HepG2 (cell line): ENCODE results near the gene HDGFL2. TPM values are rescaled to one million over a fixed set of nuclear protein-coding genes. Genes with fewer than 3 reads are reported as not detected.

Experiments
- EED ChIP-seq: sonication (generic); formaldehyde crosslinking; IDR thresholded peaks from 2 replicates; pipeline ENCODE4 v1.5.0; 2020; ENCODE audit warnings: mild to moderate bottlenecking, missing genetic modification reagents
- HNRNPH1 ChIP-seq: fragments of 200-400 bp; formaldehyde crosslinking; optimal IDR thresholded peaks from 2 replicates; pipeline ENCODE3; 2017; ENCODE audit warnings: mild to moderate bottlenecking, low read depth, low read length
- ISX ChIP-seq: sonication (generic); formaldehyde crosslinking; conservative IDR thresholded peaks from 2 replicates; pipeline ENCODE4 v1.5.0; 2020; ENCODE audit warnings: missing genetic modification reagents
- KLF13 ChIP-seq: sonication (generic); formaldehyde crosslinking; IDR thresholded peaks from 2 replicates; pipeline ENCODE4 v1.4.0; 2020; ENCODE audit warnings: mild to moderate bottlenecking, missing genetic modification reagents
- MEIS1 ChIP-seq: sonication (generic); formaldehyde crosslinking; IDR thresholded peaks from 2 replicates; pipeline ENCODE4 v1.9.0; 2021; ENCODE audit warnings: mild to moderate bottlenecking, missing genetic modification reagents, moderate library complexity, borderline replicate concordance
- PITX1 ChIP-seq: sonication (generic); formaldehyde crosslinking; IDR thresholded peaks from 2 replicates; pipeline ENCODE4 v1.5.1; 2020; ENCODE audit warnings: mild to moderate bottlenecking, missing genetic modification reagents
- PLRG1 ChIP-seq: fragments of 450-650 bp; conservative IDR thresholded peaks from 2 replicates; pipeline ENCODE4 v1.6.1; 2016
- RFX3 ChIP-seq: IDR thresholded peaks from 2 replicates; pipeline ENCODE4 v1.6.1; 2016; ENCODE audit warnings: missing biosample characterization, missing genetic modification reagents
- TRIM22 ChIP-seq: fragments of 450-650 bp; IDR thresholded peaks from 2 replicates; pipeline ENCODE4 v1.6.1; 2017
- ZFP36L2 ChIP-seq: sonication (generic); formaldehyde crosslinking; IDR thresholded peaks from 2 replicates; pipeline ENCODE4 v1.4.0; 2020; ENCODE audit warnings: missing genetic modification reagents
- ZNF513 ChIP-seq: sonication (generic); formaldehyde crosslinking; conservative IDR thresholded peaks from 2 replicates; pipeline ENCODE4 v1.5.0; 2020; ENCODE audit warnings: missing genetic modification reagents
- ZNF605 ChIP-seq: sonication (generic); formaldehyde crosslinking; IDR thresholded peaks from 2 replicates; pipeline ENCODE4 v1.8.0; 2022; ENCODE audit warnings: mild to moderate bottlenecking, missing genetic modification reagents
- ZNF609 ChIP-seq: sonication (generic); formaldehyde crosslinking; IDR thresholded peaks from 2 replicates; pipeline ENCODE4 v1.4.0; 2020; ENCODE audit warnings: mild to moderate bottlenecking, missing genetic modification reagents, borderline replicate concordance
- ZNF747 ChIP-seq: sonication (generic); formaldehyde crosslinking; IDR thresholded peaks from 2 replicates; pipeline ENCODE4 v1.8.1; 2023; ENCODE audit warnings: missing genetic modification reagents, mild to moderate bottlenecking, borderline replicate concordance
- polyA plus RNA-seq, 8 experiments: library from polyadenylated mRNA; depleted of rRNA in 3 of 8; stranded (reverse) in 7 of 8; unstranded in 1 of 8; fragments of >200 nt; fragmentation: Illumina TruSeq in 4 of 8; extraction: Trizol in 4 of 8; gene quantifications; 2 replicates each; pipeline versions ENCODE4 v1.2.1 to v1.2.3, GENCODE V29; 2011 to 2016; ENCODE audit warnings: low read depth in 4 of 8, missing spikeins in 1 of 8, mixed read lengths in 1 of 8; ENCODE audit not compliant: insufficient read depth in 1 of 8
- total RNA-seq, 5 experiments: library from RNA; depleted of rRNA; stranded (reverse); fragments of >200 nt; fragmentation: Illumina TruSeq; extraction: Trizol; gene quantifications; 2 replicates each; pipeline ENCODE4 v1.2.3, GENCODE V29; 2016; ENCODE audit warnings: low read depth in 1 of 5
- TF ChIP-seq, protein P1 (sequence below), 2 experiments: fragments of 450-650 bp in 1 of 2; sonication (generic) in 1 of 2; formaldehyde crosslinking; IDR thresholded peaks; 2 replicates each; pipeline versions ENCODE4 v1.5.0 to v1.8.0; 2020 to 2022; ENCODE audit warnings: mild to moderate bottlenecking in 1 of 2, missing genetic modification reagents in 1 of 2
- TF ChIP-seq, protein P2 (sequence below): sonication (generic); formaldehyde crosslinking; IDR thresholded peaks from 2 replicates; pipeline ENCODE4 v1.5.0; 2020; ENCODE audit warnings: missing genetic modification reagents

The HDGFL2 gene
- total and polyA plus RNA-seq, 2 of the 13 experiments (the other 11 are each of a cell fraction or from before 2014, with no cell fraction given) = 20.0 to 51.1 TPM

DNA sequence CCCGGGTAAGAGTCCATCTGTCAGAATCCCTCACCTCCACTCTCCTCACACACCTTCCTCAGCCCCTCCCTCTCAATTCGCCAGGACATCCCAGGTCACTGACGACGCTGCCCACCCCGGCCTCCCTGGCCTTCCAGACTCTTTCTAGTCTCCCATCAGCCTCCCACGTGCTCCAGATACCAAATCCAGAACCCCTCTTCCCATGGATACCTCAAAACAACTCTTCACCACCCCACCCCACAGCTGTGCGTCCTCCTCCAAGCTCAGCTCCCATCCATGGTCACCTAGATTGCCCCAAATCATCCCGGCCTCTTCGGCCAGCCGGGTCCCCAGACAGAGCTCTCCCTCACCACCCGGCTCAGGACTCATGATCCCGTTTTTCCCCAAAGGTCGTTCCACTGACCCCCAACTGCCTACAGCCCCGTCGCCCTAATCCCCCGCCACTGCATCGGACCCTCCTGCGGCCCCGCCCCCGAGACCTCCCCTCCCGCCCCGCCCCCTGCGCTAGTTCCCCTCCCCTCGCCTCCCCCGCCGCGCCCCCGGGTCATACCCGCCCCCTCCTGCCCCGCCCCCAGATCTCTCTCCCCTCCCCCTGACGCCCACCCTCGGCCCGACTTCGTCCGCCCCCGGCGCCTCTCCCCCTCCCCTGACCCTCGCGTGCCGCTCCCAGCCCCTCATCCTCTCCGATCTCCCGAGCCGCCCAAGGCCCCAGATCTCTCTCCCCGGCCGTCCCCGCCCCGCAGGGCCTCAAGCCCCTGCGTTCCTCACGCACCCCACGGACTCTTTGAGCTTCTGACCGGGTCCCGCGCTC lies 15.0 kb upstream of the HDGFL2 start (continued):
- TF ChIP-seq, protein P1, sequence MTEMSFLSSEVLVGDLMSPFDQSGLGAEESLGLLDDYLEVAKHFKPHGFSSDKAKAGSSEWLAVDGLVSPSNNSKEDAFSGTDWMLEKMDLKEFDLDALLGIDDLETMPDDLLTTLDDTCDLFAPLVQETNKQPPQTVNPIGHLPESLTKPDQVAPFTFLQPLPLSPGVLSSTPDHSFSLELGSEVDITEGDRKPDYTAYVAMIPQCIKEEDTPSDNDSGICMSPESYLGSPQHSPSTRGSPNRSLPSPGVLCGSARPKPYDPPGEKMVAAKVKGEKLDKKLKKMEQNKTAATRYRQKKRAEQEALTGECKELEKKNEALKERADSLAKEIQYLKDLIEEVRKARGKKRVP (CRISPR knock-in tag; IDR thresholded peaks at IDR 0.05) = no peak
- TF ChIP-seq PITX1 (CRISPR knock-in tag) (no peak), ZNF609 (CRISPR knock-in tag) (peak; percentile 42; the same call in 1 of the 2 replicates), ZNF747 (CRISPR knock-in tag) (no peak), TRIM22 (no peak), ZNF605 (no peak), PLRG1 (no peak), MEIS1 (CRISPR knock-in tag) (no peak), EED (CRISPR knock-in tag) (no peak), ZFP36L2 (no peak), RFX3 (no peak), ISX (CRISPR knock-in tag) (no peak), KLF13 (no peak), HNRNPH1 (no peak), ZNF513 (no peak)
- TF ChIP-seq, protein P2, sequence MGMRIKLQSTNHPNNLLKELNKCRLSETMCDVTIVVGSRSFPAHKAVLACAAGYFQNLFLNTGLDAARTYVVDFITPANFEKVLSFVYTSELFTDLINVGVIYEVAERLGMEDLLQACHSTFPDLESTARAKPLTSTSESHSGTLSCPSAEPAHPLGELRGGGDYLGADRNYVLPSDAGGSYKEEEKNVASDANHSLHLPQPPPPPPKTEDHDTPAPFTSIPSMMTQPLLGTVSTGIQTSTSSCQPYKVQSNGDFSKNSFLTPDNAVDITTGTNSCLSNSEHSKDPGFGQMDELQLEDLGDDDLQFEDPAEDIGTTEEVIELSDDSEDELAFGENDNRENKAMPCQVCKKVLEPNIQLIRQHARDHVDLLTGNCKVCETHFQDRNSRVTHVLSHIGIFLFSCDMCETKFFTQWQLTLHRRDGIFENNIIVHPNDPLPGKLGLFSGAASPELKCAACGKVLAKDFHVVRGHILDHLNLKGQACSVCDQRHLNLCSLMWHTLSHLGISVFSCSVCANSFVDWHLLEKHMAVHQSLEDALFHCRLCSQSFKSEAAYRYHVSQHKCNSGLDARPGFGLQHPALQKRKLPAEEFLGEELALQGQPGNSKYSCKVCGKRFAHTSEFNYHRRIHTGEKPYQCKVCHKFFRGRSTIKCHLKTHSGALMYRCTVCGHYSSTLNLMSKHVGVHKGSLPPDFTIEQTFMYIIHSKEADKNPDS (CRISPR knock-in tag) = no peak
